Measurements from ENCODE around the gene NQO1.

Gene NQO1

GRCh38 chr16:69660166-69660565, 66.2 kb downstream of the NQO1 start:
- no peaks in the 10 kb centered on the region for H3K27me3 ChIP-seq (ENCODE audit: insufficient read depth, low read depth)
- H3K9ac ChIP-seq = no peak overlapping the region
- H2AFZ ChIP-seq (ENCODE audit: low read depth) = no peak overlapping the region
- H3K79me2 ChIP-seq (ENCODE audit: insufficient read depth, low read depth) = no peaks in the 10 kb centered on the region
- H3K4me3 ChIP-seq (IDR thresholded peaks at IDR 0.05; ENCODE audit: insufficient read depth, low read depth, low read length) = no peak overlapping the region
- no peak overlapping the region for H3K27ac ChIP-seq
- no peaks in the 10 kb centered on the region for H3K4me1 ChIP-seq (ENCODE audit: low read depth, poor library complexity, severe bottlenecking)
- H4K20me1 ChIP-seq (ENCODE audit: insufficient read depth) = no peaks in the 10 kb centered on the region
- no peaks in the 10 kb centered on the region; the same call in 1 of the 2 replicates for H3K36me3 ChIP-seq (ENCODE audit: insufficient read depth)
- no peak overlapping the region for H3K4me2 ChIP-seq
- TF ChIP-seq CTCF (conservative IDR thresholded peaks at IDR 0.05; ENCODE audit: low read depth, low read length) = no peak

Measured in KMS-11 (cell line).